NCI-H526 treated with DMSO at 0.1 percent for 48 hours (cell line): Measurements from ENCODE around the gene SPIN2A.
"Not testable (repeated sequence)": the region's sequence is repeated elsewhere in the genome, so short reads cannot be mapped to it uniquely, and the experiment has no call there.

Experiments
- DNase-seq: peaks from one replicate; lab custom pipeline; 2025; lab: John Stamatoyannopoulos, UW

Gene SPIN2A

GRCh38 chrX:57102918-57103317, 34.3 kb downstream of the SPIN2A start:
- DNase-seq: not testable (repeated sequence)
